WTC11 (cell line): ENCODE data around the gene ENDOV. TPM values are rescaled to one million over a fixed set of nuclear protein-coding genes. Genes with fewer than 3 reads are reported as not detected.

Source experiments
- ATAC-seq: fragments of 200-7000 bp; cut with Tn5 transposase; 2 replicates; pipeline ENCODE4 v1.10.0; 2021; ENCODE audit warnings: mild to moderate bottlenecking, moderate library complexity
- Bru-seq: library from RNA; stranded (reverse); fragments of 400-500 nt; gene quantifications from one replicate; lab custom pipeline; 2021; lab: Mats Ljungman, UMichigan
- CTCF ChIA-PET: fragments of 300-600 bp; sonication (Branson Sonifier 250); formaldehyde crosslinking; loops from one replicate; lab custom pipeline; 2021; ENCODE audit warnings: antibody characterized with exemption; lab: Charles Lee
- POLR2A ChIA-PET: fragments of 350-600 bp; sonication (Branson Sonifier 250); formaldehyde crosslinking; loops from one replicate; lab custom pipeline; 2021; ENCODE audit warnings: antibody characterized with exemption; lab: Charles Lee
- DNase-seq: peaks from one replicate; pipeline ENCODE4 v3.0.0; 2021; ENCODE audit warnings: low spot score
- H3K27ac Mint-ChIP-seq: 2 replicates; pipeline ENCODE4 v1.8.0; 2021; ENCODE audit warnings: mixed read lengths
- H3K27me3 Mint-ChIP-seq: 2 replicates; pipeline ENCODE4 v1.8.0; 2021; ENCODE audit warnings: low read depth, mild to moderate bottlenecking, moderate library complexity, mixed read lengths
- H3K36me3 Mint-ChIP-seq: 2 replicates; pipeline ENCODE4 v1.8.0; 2021; ENCODE audit warnings: mixed read lengths
- H3K4me1 Mint-ChIP-seq: 2 replicates; pipeline ENCODE4 v1.8.0; 2022; ENCODE audit warnings: mixed read lengths
- H3K4me3 Mint-ChIP-seq: 2 replicates; pipeline ENCODE4 v1.8.0; 2021; ENCODE audit warnings: mild to moderate bottlenecking, moderate library complexity, mixed read lengths
- H3K9me3 Mint-ChIP-seq: 2 replicates; pipeline ENCODE4 v1.8.0; 2021; ENCODE audit warnings: mixed read lengths
- CBFB ChIP-seq: sonication (generic); formaldehyde crosslinking; IDR thresholded peaks from 2 replicates; pipeline ENCODE4 v1.8.1; 2022; ENCODE audit warnings: mild to moderate bottlenecking, low read depth, missing genetic modification reagents
- CREM ChIP-seq: sonication (generic); formaldehyde crosslinking; IDR thresholded peaks from 2 replicates; pipeline ENCODE4 v1.8.1; 2022; ENCODE audit warnings: mild to moderate bottlenecking, missing genetic modification reagents, moderate library complexity
- FOXJ3 ChIP-seq: sonication (generic); formaldehyde crosslinking; IDR thresholded peaks from 2 replicates; pipeline ENCODE4 v1.9.0; 2021; ENCODE audit warnings: missing genetic modification reagents, mild to moderate bottlenecking, borderline replicate concordance
- FOXP1 ChIP-seq: sonication (generic); formaldehyde crosslinking; IDR thresholded peaks from 2 replicates; pipeline ENCODE4 v1.8.0; 2022; ENCODE audit warnings: missing genetic modification reagents, mild to moderate bottlenecking, moderate library complexity, borderline replicate concordance
- GABPB1 ChIP-seq: sonication (generic); formaldehyde crosslinking; IDR thresholded peaks from 2 replicates; pipeline ENCODE4 v1.8.1; 2023; ENCODE audit warnings: mild to moderate bottlenecking, missing genetic modification reagents
- HMGA2 ChIP-seq: fragments of 250-450 bp; sonication (Bioruptor Pico); IDR thresholded peaks from 2 replicates; pipeline ENCODE4 v1.4.0; 2021; ENCODE audit warnings: mild to moderate bottlenecking, moderate library complexity
- KAT7 ChIP-seq: sonication (generic); formaldehyde crosslinking; IDR thresholded peaks from 2 replicates; pipeline ENCODE4 v1.8.1; 2023; ENCODE audit warnings: missing genetic modification reagents, mild to moderate bottlenecking, borderline replicate concordance
- NFYB ChIP-seq: sonication (generic); formaldehyde crosslinking; conservative IDR thresholded peaks from 2 replicates; pipeline ENCODE4 v1.8.0; 2022; ENCODE audit warnings: low read depth, missing genetic modification reagents
- SP1 ChIP-seq: sonication (generic); formaldehyde crosslinking; conservative IDR thresholded peaks from 2 replicates; pipeline ENCODE4 v1.8.1; 2022; ENCODE audit warnings: missing genetic modification reagents
- TCF7 ChIP-seq: sonication (generic); formaldehyde crosslinking; IDR thresholded peaks from 2 replicates; pipeline ENCODE4 v1.8.0; 2022; ENCODE audit warnings: mild to moderate bottlenecking, low read depth, missing genetic modification reagents, moderate library complexity
- TEAD1 ChIP-seq: sonication (generic); formaldehyde crosslinking; IDR thresholded peaks from 2 replicates; pipeline ENCODE4 v1.8.0; 2022; ENCODE audit warnings: mild to moderate bottlenecking, missing genetic modification reagents
- ZBTB21 ChIP-seq: sonication (generic); formaldehyde crosslinking; IDR thresholded peaks from 2 replicates; pipeline ENCODE4 v1.8.1; 2023; ENCODE audit warnings: mild to moderate bottlenecking, missing genetic modification reagents, borderline replicate concordance
- ZNF232 ChIP-seq: sonication (generic); formaldehyde crosslinking; IDR thresholded peaks from 2 replicates; pipeline ENCODE4 v1.8.0; 2022; ENCODE audit warnings: mild to moderate bottlenecking, missing genetic modification reagents
- long read RNA-seq, 3 experiments: library from RNA in 1 of 3; library from capped mRNA in 1 of 3; library from polyadenylated mRNA in 1 of 3; unstranded in 2 of 3; stranded (forward) in 1 of 3; transcript quantifications; one replicate each; pipeline ENCODE4 v2.0.0, GENCODE V29; 2021
- total RNA-seq: library from RNA; stranded (reverse); gene quantifications from 3 replicates; pipeline ENCODE4 v1.2.3, GENCODE V29; 2021
- TF ChIP-seq, protein P1 (sequence below): sonication (generic); formaldehyde crosslinking; IDR thresholded peaks from 2 replicates; pipeline ENCODE4 v1.8.1; 2022; ENCODE audit warnings: low read depth, mild to moderate bottlenecking, moderate library complexity, missing genetic modification reagents, borderline replicate concordance
- TF ChIP-seq, protein P2 (sequence below): sonication (generic); formaldehyde crosslinking; IDR thresholded peaks from 2 replicates; pipeline ENCODE4 v1.8.1; 2022; ENCODE audit warnings: mild to moderate bottlenecking, missing genetic modification reagents, moderate library complexity, borderline replicate concordance
- TF ChIP-seq, protein P3 (sequence below): sonication (generic); formaldehyde crosslinking; IDR thresholded peaks from 2 replicates; pipeline ENCODE4 v1.8.0; 2022; ENCODE audit warnings: mild to moderate bottlenecking, missing genetic modification reagents
- TF ChIP-seq, protein P4 (sequence below): fragments of 250-450 bp; sonication (Bioruptor Pico); conservative IDR thresholded peaks from 2 replicates; pipeline ENCODE4 v1.9.0; 2021; ENCODE audit warnings: mild to moderate bottlenecking
- TF ChIP-seq, protein P5 (sequence below): sonication (generic); formaldehyde crosslinking; IDR thresholded peaks from 2 replicates; pipeline ENCODE4 v1.8.0; 2023; ENCODE audit warnings: missing genetic modification reagents, mild to moderate bottlenecking, borderline replicate concordance

The ENDOV gene
- 18.1 to 25.2 TPM (median 20.6 TPM) in 3 replicates for total RNA-seq
- Bru-seq, nascent RNA = percentile 53 among the genes with signal in this experiment
- long read RNA-seq, experiment 1, partial matches to known transcripts = 2 of 20 reads
- long read RNA-seq, experiment 1, other reads (novel, unspliced or antisense) = 8 of 20 reads
- long read RNA-seq, experiment 2, partial matches to known transcripts = 2 of 14 reads
- long read RNA-seq, experiment 2, other reads (novel, unspliced or antisense) = 7 of 14 reads
- long read RNA-seq, experiment 3, partial matches to known transcripts = 0 of 14 reads
- long read RNA-seq, experiment 3, other reads (novel, unspliced or antisense) = 9 of 14 reads

DNA sequence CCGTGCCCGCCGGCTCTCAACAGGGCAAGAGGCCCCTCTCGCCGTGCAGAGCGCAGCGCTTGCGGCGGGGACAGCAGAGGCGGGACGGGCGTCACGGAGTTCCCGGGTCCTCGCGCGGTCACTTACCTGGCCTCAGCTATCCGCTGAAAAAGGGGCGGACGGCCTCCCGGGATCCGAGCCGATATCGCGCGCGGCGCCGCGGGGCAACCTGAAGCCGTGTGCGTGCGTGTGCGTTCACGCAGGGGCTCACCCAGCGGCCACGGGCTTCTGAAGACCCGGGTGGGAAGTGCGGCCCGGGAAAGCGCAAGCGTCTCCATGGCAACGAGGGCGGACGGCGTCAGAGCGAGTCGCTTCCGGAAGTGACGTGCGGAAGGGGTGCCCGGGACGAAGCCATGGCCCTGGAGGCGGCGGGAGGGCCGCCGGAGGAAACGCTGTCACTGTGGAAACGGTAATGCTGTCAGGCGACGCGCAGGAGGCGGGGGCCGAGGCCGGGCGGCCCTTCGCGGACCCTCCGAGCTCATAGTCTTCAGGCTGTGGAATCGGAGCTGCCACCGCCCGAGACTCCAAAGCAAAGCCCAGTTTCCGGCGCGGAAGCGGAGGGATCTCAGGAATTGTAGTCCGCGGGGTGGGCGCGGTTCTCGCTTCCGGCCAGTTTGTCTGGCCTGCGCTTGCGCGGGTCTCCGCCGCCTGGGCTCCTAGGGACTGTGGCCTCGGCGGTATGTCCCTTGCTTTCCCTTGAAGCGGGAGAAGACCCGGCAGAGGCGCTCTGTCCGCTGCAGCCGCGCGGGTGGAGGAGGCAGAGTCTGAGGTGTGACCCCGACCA is at the start of gene ENDOV:
Gene ENDOV, plus strand, starts transcription at position 365 of the 823 bp plus-strand sequence. Its CDS starts 28 bp downstream, at position 393.
- Mint-ChIP-seq H3K36me3 (peaks cover 6% of the 10 kb centered on the region; the same call in 1 of the 2 replicates), H3K4me1 (peaks cover 9% of the 10 kb centered on the region), H3K27me3 (peaks cover 28% of the 10 kb centered on the region), H3K9me3 (no peaks in the 10 kb centered on the region), H3K27ac (peak within 1 kb of the TSS; percentile 70; the same call in 1 of the 2 replicates), H3K4me3 (peak within 1 kb of the TSS; percentile 89)
- DNase-seq = peak; percentile 90
- ATAC-seq = peak; percentile 89
- ChIA-PET POLR2A (no interaction called here), CTCF (interaction anchor here (0.6 to 3.8 kb wide), 6 partner anchors 9 to 485 kb away, joined by 3 to 13 read pairs (median 4); partner anchors contain the start of gene GAA)
- TF ChIP-seq, protein P1, sequence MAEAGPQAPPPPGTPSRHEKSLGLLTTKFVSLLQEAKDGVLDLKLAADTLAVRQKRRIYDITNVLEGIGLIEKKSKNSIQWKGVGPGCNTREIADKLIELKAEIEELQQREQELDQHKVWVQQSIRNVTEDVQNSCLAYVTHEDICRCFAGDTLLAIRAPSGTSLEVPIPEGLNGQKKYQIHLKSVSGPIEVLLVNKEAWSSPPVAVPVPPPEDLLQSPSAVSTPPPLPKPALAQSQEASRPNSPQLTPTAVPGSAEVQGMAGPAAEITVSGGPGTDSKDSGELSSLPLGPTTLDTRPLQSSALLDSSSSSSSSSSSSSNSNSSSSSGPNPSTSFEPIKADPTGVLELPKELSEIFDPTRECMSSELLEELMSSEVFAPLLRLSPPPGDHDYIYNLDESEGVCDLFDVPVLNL = no peak
- TF ChIP-seq, protein P2, sequence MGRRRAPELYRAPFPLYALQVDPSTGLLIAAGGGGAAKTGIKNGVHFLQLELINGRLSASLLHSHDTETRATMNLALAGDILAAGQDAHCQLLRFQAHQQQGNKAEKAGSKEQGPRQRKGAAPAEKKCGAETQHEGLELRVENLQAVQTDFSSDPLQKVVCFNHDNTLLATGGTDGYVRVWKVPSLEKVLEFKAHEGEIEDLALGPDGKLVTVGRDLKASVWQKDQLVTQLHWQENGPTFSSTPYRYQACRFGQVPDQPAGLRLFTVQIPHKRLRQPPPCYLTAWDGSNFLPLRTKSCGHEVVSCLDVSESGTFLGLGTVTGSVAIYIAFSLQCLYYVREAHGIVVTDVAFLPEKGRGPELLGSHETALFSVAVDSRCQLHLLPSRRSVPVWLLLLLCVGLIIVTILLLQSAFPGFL (CRISPR knock-in tag) = 0 out of 2 replicates have a peak, but pooled peaks have one; percentile 4
- peak; percentile 97 for TF ChIP-seq CREM
- peak; percentile 46 for TF ChIP-seq HMGA2 (CRISPR knock-in tag)
- TF ChIP-seq GABPB1 (CRISPR knock-in tag) = peak; percentile 88
- TF ChIP-seq NFYB (CRISPR knock-in tag) = 0 out of 2 replicates have a peak, but pooled peaks have one; percentile 8
- TF ChIP-seq TCF7 (CRISPR knock-in tag) = no peak
- TF ChIP-seq ZBTB21 (CRISPR knock-in tag) = no peak
- peak; percentile 53; the same call in 1 of the 2 replicates for TF ChIP-seq FOXP1 (CRISPR knock-in tag)
- TF ChIP-seq, protein P3, sequence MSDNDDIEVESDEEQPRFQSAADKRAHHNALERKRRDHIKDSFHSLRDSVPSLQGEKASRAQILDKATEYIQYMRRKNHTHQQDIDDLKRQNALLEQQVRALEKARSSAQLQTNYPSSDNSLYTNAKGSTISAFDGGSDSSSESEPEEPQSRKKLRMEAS (CRISPR knock-in tag) = peak; percentile 49
- TF ChIP-seq, protein P4, sequence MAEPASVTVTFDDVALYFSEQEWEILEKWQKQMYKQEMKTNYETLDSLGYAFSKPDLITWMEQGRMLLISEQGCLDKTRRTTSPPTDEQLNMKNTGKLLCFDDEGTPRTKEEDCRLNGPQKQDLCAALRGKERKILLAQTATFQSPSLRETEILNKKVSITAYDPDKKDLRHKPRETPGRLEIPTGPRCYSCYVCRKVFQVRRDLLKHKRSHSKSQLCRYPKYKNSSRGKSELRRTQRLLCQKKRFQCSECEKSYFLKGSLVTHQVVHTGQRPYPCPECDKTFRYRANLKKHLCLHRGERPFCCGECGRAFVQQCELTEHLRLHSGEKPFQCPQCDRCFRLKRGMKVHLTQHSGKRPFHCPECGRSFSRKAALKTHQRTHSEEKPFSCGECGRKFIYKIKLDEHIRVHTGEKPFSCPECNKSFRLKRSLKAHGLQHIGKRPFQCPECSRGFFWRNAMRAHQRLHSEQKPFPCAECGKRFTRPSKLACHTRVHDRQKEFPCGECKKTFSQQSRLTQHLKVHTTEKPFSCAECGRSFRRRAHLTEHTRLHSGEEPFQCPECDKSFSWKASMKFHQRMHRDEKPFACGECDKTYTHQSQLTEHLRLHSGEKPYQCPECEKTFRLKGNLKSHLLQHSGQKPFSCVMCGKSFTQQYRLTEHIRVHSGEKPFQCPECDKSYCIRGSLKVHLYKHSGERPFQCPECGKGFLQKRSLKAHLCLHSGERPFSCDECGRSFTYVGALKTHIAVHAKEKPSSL = no peak
- peak; percentile 65 for TF ChIP-seq SP1 (CRISPR knock-in tag)
- TF ChIP-seq CBFB (CRISPR knock-in tag) = no peak
- no peak for TF ChIP-seq FOXJ3 (CRISPR knock-in tag)
- TF ChIP-seq KAT7 (CRISPR knock-in tag) = 0 out of 2 replicates have a peak, but pooled peaks have one; percentile 51
- TF ChIP-seq, protein P5, sequence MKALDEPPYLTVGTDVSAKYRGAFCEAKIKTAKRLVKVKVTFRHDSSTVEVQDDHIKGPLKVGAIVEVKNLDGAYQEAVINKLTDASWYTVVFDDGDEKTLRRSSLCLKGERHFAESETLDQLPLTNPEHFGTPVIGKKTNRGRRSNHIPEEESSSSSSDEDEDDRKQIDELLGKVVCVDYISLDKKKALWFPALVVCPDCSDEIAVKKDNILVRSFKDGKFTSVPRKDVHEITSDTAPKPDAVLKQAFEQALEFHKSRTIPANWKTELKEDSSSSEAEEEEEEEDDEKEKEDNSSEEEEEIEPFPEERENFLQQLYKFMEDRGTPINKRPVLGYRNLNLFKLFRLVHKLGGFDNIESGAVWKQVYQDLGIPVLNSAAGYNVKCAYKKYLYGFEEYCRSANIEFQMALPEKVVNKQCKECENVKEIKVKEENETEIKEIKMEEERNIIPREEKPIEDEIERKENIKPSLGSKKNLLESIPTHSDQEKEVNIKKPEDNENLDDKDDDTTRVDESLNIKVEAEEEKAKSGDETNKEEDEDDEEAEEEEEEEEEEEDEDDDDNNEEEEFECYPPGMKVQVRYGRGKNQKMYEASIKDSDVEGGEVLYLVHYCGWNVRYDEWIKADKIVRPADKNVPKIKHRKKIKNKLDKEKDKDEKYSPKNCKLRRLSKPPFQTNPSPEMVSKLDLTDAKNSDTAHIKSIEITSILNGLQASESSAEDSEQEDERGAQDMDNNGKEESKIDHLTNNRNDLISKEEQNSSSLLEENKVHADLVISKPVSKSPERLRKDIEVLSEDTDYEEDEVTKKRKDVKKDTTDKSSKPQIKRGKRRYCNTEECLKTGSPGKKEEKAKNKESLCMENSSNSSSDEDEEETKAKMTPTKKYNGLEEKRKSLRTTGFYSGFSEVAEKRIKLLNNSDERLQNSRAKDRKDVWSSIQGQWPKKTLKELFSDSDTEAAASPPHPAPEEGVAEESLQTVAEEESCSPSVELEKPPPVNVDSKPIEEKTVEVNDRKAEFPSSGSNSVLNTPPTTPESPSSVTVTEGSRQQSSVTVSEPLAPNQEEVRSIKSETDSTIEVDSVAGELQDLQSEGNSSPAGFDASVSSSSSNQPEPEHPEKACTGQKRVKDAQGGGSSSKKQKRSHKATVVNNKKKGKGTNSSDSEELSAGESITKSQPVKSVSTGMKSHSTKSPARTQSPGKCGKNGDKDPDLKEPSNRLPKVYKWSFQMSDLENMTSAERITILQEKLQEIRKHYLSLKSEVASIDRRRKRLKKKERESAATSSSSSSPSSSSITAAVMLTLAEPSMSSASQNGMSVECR (CRISPR knock-in tag) = peak; percentile 88
- TF ChIP-seq TEAD1 (CRISPR knock-in tag) = 0 out of 2 replicates have a peak, but pooled peaks have one; percentile 12
- TF ChIP-seq ZNF232 (CRISPR knock-in tag) = no peak
